Measurements from ENCODE around the gene DNAJC5. TPM values are rescaled to one million over a fixed set of nuclear protein-coding genes. Genes with fewer than 3 reads are reported as not detected.
A peak's percentile ranks its signal among the peaks of the same experiment; 100 is the strongest.

DNAJC5 gene
- total and polyA plus RNA-seq, 2 donors from 2014 or later: 24.4 to 52.3 TPM

DNA sequence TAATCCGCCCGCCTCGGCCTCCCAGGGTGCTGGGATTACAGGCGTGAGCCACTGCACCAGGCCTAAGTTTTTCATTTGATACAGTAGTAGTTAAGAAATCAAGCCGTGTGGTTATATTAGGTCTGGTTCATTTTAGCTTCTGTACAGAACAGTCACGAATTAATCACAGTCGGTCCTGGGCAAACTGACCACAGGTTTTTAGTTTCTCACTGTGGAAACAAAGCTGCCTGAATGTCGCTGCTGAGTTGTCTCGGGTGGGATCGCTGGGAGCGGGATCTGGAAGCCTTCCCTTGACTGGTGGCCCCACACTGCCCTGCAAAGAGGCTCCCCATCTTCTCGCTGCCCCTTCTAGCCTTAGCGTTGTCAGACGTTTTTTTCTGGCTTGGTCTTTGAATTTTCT, 42.7 kb downstream of the DNAJC5 start:
- H3K27me3 ChIP-seq (ENCODE audit: control insufficient read depth, insufficient read depth, low read length): no peaks in the 10 kb centered on the region
- no peak overlapping the region for H3K4me3 ChIP-seq (ENCODE audit: low read length in 3 of 3)
- TF ChIP-seq, protein P1, sequence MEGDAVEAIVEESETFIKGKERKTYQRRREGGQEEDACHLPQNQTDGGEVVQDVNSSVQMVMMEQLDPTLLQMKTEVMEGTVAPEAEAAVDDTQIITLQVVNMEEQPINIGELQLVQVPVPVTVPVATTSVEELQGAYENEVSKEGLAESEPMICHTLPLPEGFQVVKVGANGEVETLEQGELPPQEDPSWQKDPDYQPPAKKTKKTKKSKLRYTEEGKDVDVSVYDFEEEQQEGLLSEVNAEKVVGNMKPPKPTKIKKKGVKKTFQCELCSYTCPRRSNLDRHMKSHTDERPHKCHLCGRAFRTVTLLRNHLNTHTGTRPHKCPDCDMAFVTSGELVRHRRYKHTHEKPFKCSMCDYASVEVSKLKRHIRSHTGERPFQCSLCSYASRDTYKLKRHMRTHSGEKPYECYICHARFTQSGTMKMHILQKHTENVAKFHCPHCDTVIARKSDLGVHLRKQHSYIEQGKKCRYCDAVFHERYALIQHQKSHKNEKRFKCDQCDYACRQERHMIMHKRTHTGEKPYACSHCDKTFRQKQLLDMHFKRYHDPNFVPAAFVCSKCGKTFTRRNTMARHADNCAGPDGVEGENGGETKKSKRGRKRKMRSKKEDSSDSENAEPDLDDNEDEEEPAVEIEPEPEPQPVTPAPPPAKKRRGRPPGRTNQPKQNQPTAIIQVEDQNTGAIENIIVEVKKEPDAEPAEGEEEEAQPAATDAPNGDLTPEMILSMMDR (IDR thresholded peaks at IDR 0.05; ENCODE audit: borderline replicate concordance, extremely low read depth, insufficient read depth): no peak
- no peaks in the 10 kb centered on the region for H3K9me3 ChIP-seq (ENCODE audit: control insufficient read depth in 2 of 3, insufficient read depth in 1 of 3, low read length in 3 of 3)
- intact Hi-C loops (cut with DNase I): no loop called here
- peaks cover 0 to 25% (median 7%) of the 10 kb centered on the region in 3 donors for H3K36me3 ChIP-seq (ENCODE audit: control insufficient read depth in 2 of 3, insufficient read depth in 3 of 3, low read length in 3 of 3)
- FAIRE-seq: no peak
- H3K27ac ChIP-seq (ENCODE audit: low read depth in 2 of 2, low read length in 2 of 2): no peak overlapping the region
- DNase-seq: no peak
- H3K4me1 ChIP-seq (ENCODE audit: control insufficient read depth in 2 of 3, insufficient read depth in 2 of 3, low read depth in 1 of 3, low read length in 3 of 3): no peaks in the 10 kb centered on the region
- no peak overlapping the region for H3K9ac ChIP-seq (ENCODE audit: low read length in 3 of 3)

DNA sequence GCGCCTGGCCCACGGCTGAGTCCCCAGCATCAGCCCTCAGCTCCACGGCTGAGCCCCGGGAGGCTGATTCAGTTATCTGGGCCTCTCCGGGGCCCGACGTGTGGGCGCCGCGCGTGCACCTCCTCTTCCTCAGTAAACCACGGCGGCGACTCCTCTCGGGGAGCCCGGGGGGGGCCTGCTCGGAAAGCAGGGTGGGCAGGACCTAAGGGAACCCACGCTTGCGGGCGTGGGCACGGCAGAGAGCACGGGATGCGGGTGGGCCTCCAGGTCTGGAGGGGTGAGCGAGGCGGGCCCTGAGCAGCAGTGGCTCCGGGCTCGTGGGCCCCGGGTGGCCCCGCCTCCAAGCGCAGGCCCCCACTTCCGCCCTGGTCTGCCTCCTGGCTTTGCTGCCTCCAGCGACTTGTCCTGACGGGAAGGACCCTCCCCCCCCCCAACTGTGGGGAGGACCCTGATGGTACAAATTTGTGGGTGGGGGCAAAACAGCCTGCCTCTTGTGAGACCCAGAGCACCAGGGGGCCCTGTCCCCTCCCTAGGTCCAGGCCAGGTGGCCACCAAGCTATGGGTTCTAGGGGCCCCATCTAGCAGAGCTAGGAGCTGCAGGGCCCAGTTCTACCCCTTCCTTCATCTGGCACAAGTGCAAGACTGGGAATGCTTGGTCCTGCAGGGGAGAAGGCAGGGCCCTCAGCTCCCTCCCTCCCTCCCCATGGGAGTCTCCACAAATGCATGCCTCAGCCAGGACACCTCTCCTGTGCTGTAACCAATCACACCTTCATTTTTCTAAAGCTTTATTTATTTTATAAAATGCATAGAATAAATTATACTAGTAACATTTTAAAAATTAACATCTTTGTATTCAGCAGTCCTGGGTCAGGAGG, 44.4 kb downstream of the DNAJC5 start:
- H3K27me3 ChIP-seq (ENCODE audit: control insufficient read depth, insufficient read depth, low read length): no peaks in the 10 kb centered on the region
- DNase-seq (peak in 2 of 5 donors; percentile 52 to 69), FAIRE-seq (no peak)
- no peaks in the 10 kb centered on the region for H3K9me3 ChIP-seq (ENCODE audit: control insufficient read depth in 2 of 3, insufficient read depth in 1 of 3, low read length in 3 of 3)
- no peak overlapping the region for H3K4me3 ChIP-seq (ENCODE audit: low read length in 3 of 3)
- no peak overlapping the region for H3K27ac ChIP-seq (ENCODE audit: low read depth in 2 of 2, low read length in 2 of 2)
- intact Hi-C loops (cut with DNase I): no loop called here
- TF ChIP-seq, protein P1 (IDR thresholded peaks at IDR 0.05; ENCODE audit: borderline replicate concordance, extremely low read depth, insufficient read depth): no peak
- no peak overlapping the region for H3K9ac ChIP-seq (ENCODE audit: low read length in 3 of 3)
- H3K36me3 ChIP-seq (ENCODE audit: control insufficient read depth in 2 of 3, insufficient read depth in 3 of 3, low read length in 3 of 3): peaks cover 0 to 30% (median 5%) of the 10 kb centered on the region in 3 donors
- H3K4me1 ChIP-seq (ENCODE audit: control insufficient read depth in 2 of 3, insufficient read depth in 2 of 3, low read depth in 1 of 3, low read length in 3 of 3): no peaks in the 10 kb centered on the region

DNA sequence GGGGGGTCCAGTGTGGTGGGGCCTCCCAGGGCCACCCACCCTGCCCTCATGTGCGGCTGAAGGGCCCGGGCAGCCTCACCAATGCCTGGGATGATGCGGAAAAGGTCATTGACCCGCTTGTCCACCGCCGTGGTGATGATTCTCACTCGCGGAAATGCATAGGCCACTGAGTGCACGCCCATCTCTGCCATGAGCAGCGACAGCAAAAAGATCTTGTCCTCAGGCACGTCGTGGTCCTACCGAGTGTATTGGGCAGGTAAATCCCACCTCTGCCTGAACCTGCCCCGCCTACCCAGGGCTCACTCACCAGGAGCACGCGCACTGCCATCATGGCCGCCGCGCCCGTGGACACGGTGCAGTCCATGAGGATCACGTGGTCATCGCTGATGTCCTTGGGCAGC, 45.1 kb downstream of the DNAJC5 start:
- intact Hi-C loops (cut with DNase I): no loop called here
- FAIRE-seq: no peak
- H3K9me3 ChIP-seq (ENCODE audit: control insufficient read depth in 2 of 3, insufficient read depth in 1 of 3, low read length in 3 of 3): no peaks in the 10 kb centered on the region

More for the DNA sequence above, 45.1 kb downstream of the DNAJC5 start:
- no peak overlapping the region for H3K27ac ChIP-seq (ENCODE audit: low read depth in 2 of 2, low read length in 2 of 2)
- TF ChIP-seq, protein P1 (IDR thresholded peaks at IDR 0.05; ENCODE audit: borderline replicate concordance, extremely low read depth, insufficient read depth): no peak
- DNase-seq: peak in 2 of 5 donors; percentile 51 to 72
- H3K36me3 ChIP-seq (ENCODE audit: control insufficient read depth in 2 of 3, insufficient read depth in 3 of 3, low read length in 3 of 3): peaks cover 0 to 32% (median 6%) of the 10 kb centered on the region in 3 donors
- no peaks in the 10 kb centered on the region for H3K4me1 ChIP-seq (ENCODE audit: control insufficient read depth in 2 of 3, insufficient read depth in 2 of 3, low read depth in 1 of 3, low read length in 3 of 3)
- no peaks in the 10 kb centered on the region for H3K27me3 ChIP-seq (ENCODE audit: control insufficient read depth, insufficient read depth, low read length)
- H3K4me3 ChIP-seq (ENCODE audit: low read length in 3 of 3): no peak overlapping the region
- H3K9ac ChIP-seq (ENCODE audit: low read length in 3 of 3): no peak overlapping the region

Data from kidney (tissue), 14 donors.